GM21528 (cell line): Measurements from ENCODE around the gene KRT73.

Experiments
- ATAC-seq: cut with Tn5 transposase; IDR thresholded peaks from one replicate; pipeline ENCODE4 v1.9.1; 2021; ENCODE audit warnings: mild to moderate bottlenecking, moderate library complexity; ENCODE audit not compliant: unreplicated experiment, low FRiP score

The KRT73 gene

GRCh38 chr12:52627395-52628110 lies 9.2 kb upstream of the KRT73 start:
- ATAC-seq, result no peak

- ATAC-seq, result no peak
Measured at GRCh38 chr12:52622349-52622748, 4.0 kb upstream of the KRT73 start.

- no peak for ATAC-seq
Measured at GRCh38 chr12:52618866-52619265, 507 bp upstream of the KRT73 start.

GRCh38 chr12:52617403-52617785 lies 965 bp downstream of the KRT73 start:
- ATAC-seq, result no peak

- no peak for ATAC-seq
Measured at GRCh38 chr12:52616680-52617402, 1.5 kb downstream of the KRT73 start.

GRCh38 chr12:52615912-52616311 lies 2.4 kb downstream of the KRT73 start:
- ATAC-seq, result no peak

- ATAC-seq, result no peak
Measured at GRCh38 chr12:52615208-52615868, 3.0 kb downstream of the KRT73 start.

- ATAC-seq, result no peak
Measured at GRCh38 chr12:52614381-52615207, 3.8 kb downstream of the KRT73 start.

- ATAC-seq, result no peak
Measured at GRCh38 chr12:52613384-52614030, 4.9 kb downstream of the KRT73 start.

GRCh38 chr12:52612431-52613383 lies 5.7 kb downstream of the KRT73 start:
- ATAC-seq, result no peak

GRCh38 chr12:52611080-52611468 lies 7.3 kb downstream of the KRT73 start:
- ATAC-seq, result no peak

GRCh38 chr12:52608826-52609630 lies 9.3 kb downstream of the KRT73 start:
- ATAC-seq, result no peak

GRCh38 chr12:52608161-52608560 lies 10.2 kb downstream of the KRT73 start:
- ATAC-seq, result no peak

GRCh38 chr12:52607314-52607713 lies 11.0 kb downstream of the KRT73 start:
- ATAC-seq, result no peak

GRCh38 chr12:52606581-52607218 lies 11.7 kb downstream of the KRT73 start:
- no peak for ATAC-seq

- ATAC-seq, result no peak
Measured at GRCh38 chr12:52606096-52606495, 12.3 kb downstream of the KRT73 start.

- no peak for ATAC-seq
Measured at GRCh38 chr12:52605542-52605941, 12.8 kb downstream of the KRT73 start.

GRCh38 chr12:52604859-52605258 lies 13.5 kb downstream of the KRT73 start:
- no peak for ATAC-seq
